ENCODE measurements around the gene KIF20B. TPM values are rescaled to one million over a fixed set of nuclear protein-coding genes. Genes with fewer than 3 reads are reported as not detected.

The KIF20B gene
- total and polyA plus RNA-seq, 2 of the 13 experiments (the other 11 are each of a cell fraction or from before 2014, with no cell fraction given): 3.5 to 38.6 TPM

GRCh38 chr10:89677341-89677740 lies 24.0 kb upstream of the KIF20B start:
- Histone ChIP-seq H3K27me3 (ENCODE audit: control insufficient read depth in 1 of 2, insufficient read depth in 2 of 2, low read length in 2 of 2) (no peaks in the 10 kb centered on the region), H2AFZ (ENCODE audit: low read length) (no peak overlapping the region), H3K4me2 (ENCODE audit: low read depth, low read length) (no peak overlapping the region), H3K79me2 (ENCODE audit: insufficient read depth, low read length) (no peaks in the 10 kb centered on the region), H3K4me3 (replicated peaks in 1 of 3; ENCODE audit: insufficient read depth in 1 of 3, low read depth in 2 of 3, low read length in 3 of 3) (no peak overlapping the region), H4K20me1 (ENCODE audit: insufficient read depth, low read length) (no peaks in the 10 kb centered on the region), H3K27ac (ENCODE audit: extremely low read length, insufficient read depth, low read length) (no peak overlapping the region), H3K4me1 (ENCODE audit: insufficient read depth, low read length) (no peaks in the 10 kb centered on the region), H3K9ac (ENCODE audit: insufficient read depth, low read depth, low read length) (no peak overlapping the region), H3K36me3 (replicated peaks in 1 of 2; ENCODE audit: control insufficient read depth in 1 of 2, insufficient read depth in 2 of 2, low read length in 2 of 2) (no peaks in the 10 kb centered on the region), H3K9me3 (ENCODE audit: low read length) (no peaks in the 10 kb centered on the region)
- ChIA-PET POLR2A (interaction anchor here (1.7 kb wide), 1 partner anchor 34 kb away, joined by 6 read pairs; no protein-coding TSS in a partner anchor), CTCF (ENCODE audit: low intra/inter-chr PET ratio, low total read pairs) (no interaction called here)
- DNase-seq (ENCODE audit: low spot score): no peak
- TF ChIP-seq GMEB2 (CRISPR knock-in tag; IDR thresholded peaks at IDR 0.05; ENCODE audit: low read depth) (no peak), IKZF1 (IDR thresholded peaks at IDR 0.05) (no peak), ZNF3 (CRISPR knock-in tag; IDR thresholded peaks at IDR 0.05) (no peak)
- FAIRE-seq: no peak
- ATAC-seq: no peak
- no TSS peak for BruUV-seq (replicated peaks)
- in situ Hi-C loops (cut with HindIII; ENCODE audit: extremely low pct_ligation_motif_present, low pct_unique_long_range_greater_than_20kb): no loop called here
- intact Hi-C loops (cut with micrococcal nuclease; ENCODE audit: unreplicated experiment): no loop called here

GRCh38 chr10:89679986-89680385 lies 21.4 kb upstream of the KIF20B start:
- Histone ChIP-seq H3K4me1 (ENCODE audit: insufficient read depth, low read length) (no peaks in the 10 kb centered on the region), H3K4me2 (ENCODE audit: low read depth, low read length) (no peak overlapping the region), H3K27me3 (ENCODE audit: control insufficient read depth in 1 of 2, insufficient read depth in 2 of 2, low read length in 2 of 2) (no peaks in the 10 kb centered on the region), H3K9ac (ENCODE audit: insufficient read depth, low read depth, low read length) (no peak overlapping the region), H3K79me2 (ENCODE audit: insufficient read depth, low read length) (no peaks in the 10 kb centered on the region), H2AFZ (ENCODE audit: low read length) (no peak overlapping the region), H4K20me1 (ENCODE audit: insufficient read depth, low read length) (no peaks in the 10 kb centered on the region), H3K9me3 (ENCODE audit: low read length) (no peaks in the 10 kb centered on the region), H3K36me3 (replicated peaks in 1 of 2; ENCODE audit: control insufficient read depth in 1 of 2, insufficient read depth in 2 of 2, low read length in 2 of 2) (no peaks in the 10 kb centered on the region), H3K4me3 (replicated peaks in 1 of 3; ENCODE audit: insufficient read depth in 1 of 3, low read depth in 2 of 3, low read length in 3 of 3) (no peak overlapping the region), H3K27ac (ENCODE audit: extremely low read length, insufficient read depth, low read length) (no peak overlapping the region)
- ATAC-seq: no peak
- TF ChIP-seq ZNF136 (CRISPR knock-in tag; IDR thresholded peaks at IDR 0.05; ENCODE audit: low read depth) (no peak), ZNF496 (CRISPR knock-in tag; IDR thresholded peaks at IDR 0.05; ENCODE audit: insufficient replicate concordance) (no peak)
- no peak for DNase-seq (ENCODE audit: low spot score)
- intact Hi-C loops (cut with micrococcal nuclease; ENCODE audit: unreplicated experiment) (no loop called here), in situ Hi-C loops (cut with HindIII; ENCODE audit: extremely low pct_ligation_motif_present, low pct_unique_long_range_greater_than_20kb) (no loop called here)
- no TSS peak for BruUV-seq (replicated peaks)
- WGBS (ENCODE audit: low lambda C conversion rate): 86% methylated on average over 3 of the region's 3 CpGs
- no peak for FAIRE-seq
- ChIA-PET CTCF (ENCODE audit: low intra/inter-chr PET ratio, low total read pairs) (no interaction called here), POLR2A (no interaction called here)
